ENCODE results near the gene VPS13D.

VPS13D gene

GRCh38 chr1:12553963-12554362 lies 324.1 kb downstream of the VPS13D start:
- DNase-seq (ENCODE audit: low spot score): no peak

DNA sequence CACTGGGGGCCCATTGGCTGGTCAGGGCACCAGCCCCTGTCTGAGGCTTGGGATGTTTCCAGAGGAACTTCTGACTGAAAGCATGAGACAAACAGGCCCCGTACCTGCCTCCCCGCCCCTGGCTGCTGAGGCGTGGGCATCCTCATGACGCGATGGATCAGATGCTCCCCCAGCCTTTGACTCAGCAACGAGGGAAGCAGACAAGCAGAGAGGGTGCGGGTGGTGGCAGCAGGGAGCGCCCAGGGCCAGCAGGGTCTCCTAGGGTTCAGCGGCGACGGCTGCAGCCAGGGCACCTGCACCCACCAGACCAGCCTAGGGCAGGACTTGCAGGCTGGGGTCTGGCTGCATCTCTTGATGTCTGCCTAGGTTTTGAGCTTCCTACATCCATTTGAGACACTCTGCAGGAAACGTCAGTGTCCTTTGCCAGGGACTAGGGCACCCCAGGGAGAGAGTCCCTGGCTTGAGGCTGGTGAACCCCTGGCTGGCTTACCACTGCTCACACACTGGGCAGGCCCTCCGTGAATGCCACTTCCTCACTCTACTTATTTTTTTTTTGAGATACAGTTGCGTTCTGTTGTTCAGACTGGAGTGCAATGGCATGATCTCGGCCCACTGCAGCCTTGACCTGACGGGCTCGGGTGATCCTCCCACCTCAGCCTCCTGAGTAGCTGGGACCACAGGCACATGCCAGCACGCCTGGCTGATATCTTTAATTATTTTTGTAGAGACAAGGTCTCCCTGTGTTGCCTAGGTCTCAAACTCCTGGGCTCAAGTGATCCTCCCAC lies 324.9 kb downstream of the VPS13D start:
- DNase-seq (ENCODE audit: low spot score): no peak

DNA sequence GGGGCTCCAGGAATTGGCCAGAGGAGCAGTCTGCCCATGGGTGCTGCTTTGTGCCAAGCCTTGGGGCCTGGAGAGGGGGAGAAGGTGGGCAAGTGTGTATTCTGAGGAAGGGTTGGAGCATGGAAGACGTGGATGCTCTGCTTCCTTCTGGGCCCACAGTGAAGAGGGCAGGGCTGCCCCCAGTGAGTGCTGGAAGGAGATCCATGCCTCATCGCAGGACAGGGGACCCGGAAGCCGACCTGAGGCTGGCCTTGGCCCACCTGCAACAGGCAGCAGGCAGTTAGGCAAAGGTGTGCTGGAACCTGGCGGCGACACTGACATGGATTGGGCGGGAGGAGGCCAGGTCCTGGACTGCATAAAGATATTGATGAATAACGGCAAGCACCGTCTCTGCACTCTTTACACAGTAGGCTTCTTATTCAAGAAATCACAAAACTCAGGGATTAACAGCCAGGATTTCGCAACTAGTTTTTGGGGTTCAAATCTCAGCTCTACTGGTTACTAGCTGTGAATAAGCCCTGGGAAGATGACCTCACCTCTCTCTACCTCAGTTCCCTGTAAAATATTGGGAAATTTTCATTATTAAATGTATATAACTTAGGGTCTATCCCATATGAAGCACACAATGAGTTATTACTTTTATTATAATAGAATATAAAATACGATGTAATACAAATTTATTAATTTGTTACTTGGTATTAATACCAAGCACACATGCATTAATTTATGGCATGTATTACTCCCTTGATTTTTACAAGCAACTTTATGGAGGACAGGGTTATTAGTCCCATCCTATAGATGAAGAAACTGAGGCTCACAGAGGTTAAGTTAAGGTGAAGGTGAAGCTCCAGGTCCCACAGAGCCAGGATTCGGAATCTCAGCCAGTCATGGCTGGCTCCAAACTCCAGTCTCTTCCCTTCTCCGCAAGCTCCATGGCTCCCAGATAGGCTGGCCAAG lies 325.9 kb downstream of the VPS13D start:
- no peak for DNase-seq (ENCODE audit: low spot score)

- peak; percentile 89 for DNase-seq (ENCODE audit: low spot score)
Measured at GRCh38 chr1:12556368-12556930, 326.6 kb downstream of the VPS13D start.

GRCh38 chr1:12556957-12557935 lies 327.4 kb downstream of the VPS13D start:
- DNase-seq (ENCODE audit: low spot score): no peak

GRCh38 chr1:12561121-12561520 lies 331.3 kb downstream of the VPS13D start:
- DNase-seq (ENCODE audit: low spot score): no peak

Data from GM03348 (cell line).